SH-SY5Y (cell line): ENCODE results near the gene RRM1.

Source experiments
- GATA2 ChIP-seq: IDR thresholded peaks from 2 replicates; pipeline ENCODE4 v1.6.1; 2011; ENCODE audit warnings: mild to moderate bottlenecking, low read depth, low read length
- GATA3 ChIP-seq: IDR thresholded peaks from 2 replicates; pipeline ENCODE4 v1.6.1; 2011; ENCODE audit warnings: low read depth, mild to moderate bottlenecking, low read length, moderate library complexity

GRCh38 chr11:4154503-4154902, 59.9 kb downstream of the RRM1 start:
- TF ChIP-seq GATA2 (no peak), GATA3 (no peak)
